Muscle layer of colon (tissue), 2 donors: ENCODE measurements around the gene OTOF.

ENCODE experiments used
- H3K27ac ChIP-seq: one replicate; pipeline ENCODE4 v1.7.0; 2013; ENCODE audit warnings: low read depth, mild to moderate bottlenecking, low read length, moderate library complexity
- H3K27me3 ChIP-seq, 2 donors: one replicate each; pipeline ENCODE4 v1.7.0; 2013; ENCODE audit warnings: low read length in 2 of 2, mild to moderate bottlenecking in 2 of 2; ENCODE audit not compliant: insufficient read depth in 2 of 2, control insufficient read depth in 1 of 2
- H3K36me3 ChIP-seq: one replicate; pipeline ENCODE4 v1.7.0; 2013; ENCODE audit warnings: mild to moderate bottlenecking, low read length; ENCODE audit not compliant: insufficient read depth
- H3K4me1 ChIP-seq: one replicate; pipeline ENCODE4 v1.7.0; 2013; ENCODE audit warnings: mild to moderate bottlenecking, low read length; ENCODE audit not compliant: insufficient read depth
- H3K4me3 ChIP-seq, 2 donors: one replicate each; pipeline ENCODE4 v1.7.0; 2013; ENCODE audit warnings: low read length in 2 of 2, low read depth in 1 of 2, mild to moderate bottlenecking in 1 of 2, moderate library complexity in 1 of 2
- H3K9ac ChIP-seq: one replicate; pipeline ENCODE4 v1.7.0; 2013; ENCODE audit warnings: low read length
- H3K9me3 ChIP-seq: one replicate; pipeline ENCODE4 v1.7.0; 2013; ENCODE audit warnings: mild to moderate bottlenecking, low read length
- donor health status: abdominal sarcoma.
- donor health status: Adenocarcinoma of cecum.

OTOF gene

DNA sequence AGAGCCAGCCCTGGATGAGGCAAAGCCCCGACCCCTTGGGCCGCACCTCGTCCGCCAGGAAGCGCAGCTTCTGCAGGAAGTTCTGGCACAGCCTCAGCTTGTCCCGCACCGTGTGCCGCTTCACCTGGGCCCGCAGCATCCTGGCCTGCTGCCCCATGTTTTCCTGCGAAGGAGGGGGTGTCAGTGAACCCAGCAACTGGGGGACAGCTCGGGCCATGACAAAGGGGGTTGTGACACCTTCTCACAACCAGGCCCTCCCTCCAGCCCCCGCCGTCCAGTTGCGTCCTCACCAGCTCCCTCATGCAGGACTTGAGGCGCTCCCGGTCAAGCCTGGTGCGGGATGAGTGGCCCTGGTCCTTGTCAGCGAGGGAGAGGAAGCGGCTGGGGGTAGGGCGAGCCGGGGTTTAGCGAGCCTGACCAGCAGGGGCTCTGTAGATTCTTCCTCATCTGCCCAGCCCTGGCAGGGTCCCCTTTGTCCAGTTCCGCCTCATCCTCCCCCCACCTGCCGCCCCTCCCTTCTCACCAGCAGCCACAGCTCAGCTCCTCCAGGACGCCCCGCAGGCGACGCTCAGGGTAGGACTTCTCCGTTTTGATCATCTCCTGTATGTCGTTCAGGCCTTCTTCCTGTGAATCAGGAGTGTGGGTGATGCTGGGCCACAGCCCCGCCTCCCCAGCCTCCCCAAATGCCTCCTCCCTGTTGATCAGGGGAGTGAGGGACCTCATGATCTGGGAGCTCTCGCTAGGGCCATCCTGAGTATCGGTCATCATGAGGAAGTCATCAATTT lies 606 bp downstream of the OTOF start:
- Histone ChIP-seq H3K9me3 (no peaks in the 10 kb centered on the region), H3K9ac (no peak overlapping the region), H3K4me3 (no peak overlapping the region), H3K27ac (no peak overlapping the region), H3K36me3 (no peaks in the 10 kb centered on the region), H3K4me1 (no peaks in the 10 kb centered on the region), H3K27me3 (no peaks in the 10 kb centered on the region)

DNA sequence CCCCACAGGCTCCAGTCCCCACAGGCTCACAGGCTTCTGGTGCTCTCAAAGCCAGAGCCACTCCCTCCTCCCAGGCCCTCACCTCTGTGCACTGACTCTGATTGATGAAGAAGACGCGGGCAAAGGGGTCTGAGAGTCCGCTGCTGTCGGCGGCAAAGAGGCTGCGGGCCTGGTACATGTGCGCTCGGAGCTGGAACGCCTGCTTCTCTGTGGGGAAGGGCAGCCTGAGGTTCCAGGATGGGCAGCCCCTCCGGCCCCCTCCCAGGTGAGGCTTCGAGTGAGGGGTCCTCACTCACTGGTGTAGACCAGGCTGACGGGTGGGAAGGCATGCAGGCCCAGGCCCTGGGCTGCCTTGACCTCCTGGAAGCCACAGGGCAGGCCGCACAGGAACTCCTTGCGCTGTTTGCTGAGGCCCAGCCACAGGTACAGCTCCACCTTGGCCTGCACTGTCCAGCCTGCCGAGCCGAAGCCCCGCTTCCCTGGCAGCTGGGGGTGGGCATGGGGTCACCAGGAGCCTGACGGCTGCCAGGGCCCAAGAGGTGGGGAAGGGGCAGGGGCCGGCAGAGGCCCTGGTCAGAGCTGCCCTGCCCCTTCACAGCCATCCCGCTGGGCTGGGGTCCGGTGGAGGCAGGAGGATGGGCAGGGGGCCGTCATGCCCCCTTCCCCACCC lies 2.0 kb downstream of the OTOF start:
- H3K4me1 ChIP-seq: no peaks in the 10 kb centered on the region
- H3K27ac ChIP-seq: no peak overlapping the region
- H3K9me3 ChIP-seq: no peaks in the 10 kb centered on the region
- no peaks in the 10 kb centered on the region for H3K27me3 ChIP-seq
- H3K36me3 ChIP-seq: no peaks in the 10 kb centered on the region
- H3K4me3 ChIP-seq: no peak overlapping the region
- no peak overlapping the region for H3K9ac ChIP-seq

DNA sequence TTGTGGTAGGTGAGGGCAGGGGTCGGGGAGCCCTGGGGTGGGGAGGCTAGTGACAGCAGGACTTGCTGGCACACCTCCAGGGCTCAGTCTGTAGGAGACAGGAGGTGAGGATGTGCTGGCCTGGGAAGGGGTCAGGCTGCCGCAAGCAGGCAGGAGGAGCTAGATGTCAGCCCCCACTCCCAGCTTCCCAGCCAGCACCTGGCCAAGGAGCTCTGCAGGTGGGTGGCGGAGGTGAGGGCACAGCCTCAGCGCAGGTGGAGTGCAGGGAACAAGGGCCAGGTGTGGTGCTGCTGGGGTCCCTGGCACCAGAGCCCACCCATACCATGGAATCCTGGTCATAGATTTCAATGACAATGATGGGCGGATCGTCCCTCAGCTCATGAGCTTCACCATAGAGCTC lies 2.9 kb downstream of the OTOF start:
- H3K4me3 ChIP-seq: no peak overlapping the region
- no peak overlapping the region for H3K9ac ChIP-seq
- H3K27me3 ChIP-seq: no peaks in the 10 kb centered on the region
- H3K36me3 ChIP-seq: no peaks in the 10 kb centered on the region
- no peak overlapping the region for H3K27ac ChIP-seq
- H3K4me1 ChIP-seq: no peaks in the 10 kb centered on the region
- no peaks in the 10 kb centered on the region for H3K9me3 ChIP-seq

DNA sequence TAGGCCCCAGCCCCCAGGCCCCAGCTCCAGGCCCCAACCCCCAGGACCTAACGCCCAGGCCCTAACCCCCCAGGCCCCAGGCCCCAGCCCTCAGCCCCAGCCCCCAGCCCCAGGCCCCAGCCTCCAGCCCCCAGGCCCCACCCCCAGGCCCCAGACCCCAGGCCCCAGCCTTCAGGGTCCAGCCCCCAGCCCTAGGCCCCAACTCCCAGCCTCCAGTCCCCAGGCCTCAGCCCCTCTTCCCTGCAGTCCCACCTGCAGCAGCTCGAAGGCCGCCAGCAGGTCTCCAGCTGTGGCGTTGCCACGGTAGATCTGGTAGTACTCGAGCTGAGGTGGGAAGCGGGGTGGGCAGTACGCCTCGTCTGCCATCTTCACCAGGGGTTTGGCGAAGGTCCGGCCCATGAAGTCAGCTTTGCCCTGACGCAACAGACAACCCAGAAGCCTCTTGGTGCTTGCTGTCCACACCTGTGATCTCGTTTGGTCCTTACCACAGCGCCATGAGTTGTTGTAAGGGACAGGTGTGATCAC lies 3.6 kb downstream of the OTOF start:
- Histone ChIP-seq H3K27me3 (no peaks in the 10 kb centered on the region), H3K27ac (no peak overlapping the region), H3K4me3 (no peak overlapping the region), H3K9me3 (no peaks in the 10 kb centered on the region), H3K4me1 (no peaks in the 10 kb centered on the region), H3K9ac (no peak overlapping the region), H3K36me3 (no peaks in the 10 kb centered on the region)

DNA sequence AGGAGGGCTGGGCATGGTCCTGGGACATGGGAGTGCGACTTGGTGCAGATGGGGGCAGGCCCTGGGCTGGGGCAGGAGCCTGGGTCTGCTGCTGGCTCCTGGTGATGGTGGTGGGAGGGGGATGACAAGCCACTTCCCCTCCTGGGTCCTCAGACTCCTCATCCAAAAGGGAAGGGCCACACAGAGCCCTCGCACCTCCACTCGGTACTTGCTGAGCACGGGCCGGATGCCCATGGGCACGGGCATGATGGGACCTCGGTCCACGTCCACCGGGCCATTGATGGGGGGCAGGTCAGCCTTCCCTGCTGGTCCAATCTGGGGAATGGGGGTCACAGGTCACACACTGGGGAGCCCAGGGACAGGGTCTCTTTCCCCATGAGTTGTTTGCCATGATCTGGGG lies 4.1 kb downstream of the OTOF start:
- no peak overlapping the region for H3K27ac ChIP-seq
- H3K4me1 ChIP-seq: no peaks in the 10 kb centered on the region
- H3K36me3 ChIP-seq: no peaks in the 10 kb centered on the region
- H3K4me3 ChIP-seq: no peak overlapping the region
- H3K27me3 ChIP-seq: no peaks in the 10 kb centered on the region
- H3K9ac ChIP-seq: no peak overlapping the region
- no peaks in the 10 kb centered on the region for H3K9me3 ChIP-seq

DNA sequence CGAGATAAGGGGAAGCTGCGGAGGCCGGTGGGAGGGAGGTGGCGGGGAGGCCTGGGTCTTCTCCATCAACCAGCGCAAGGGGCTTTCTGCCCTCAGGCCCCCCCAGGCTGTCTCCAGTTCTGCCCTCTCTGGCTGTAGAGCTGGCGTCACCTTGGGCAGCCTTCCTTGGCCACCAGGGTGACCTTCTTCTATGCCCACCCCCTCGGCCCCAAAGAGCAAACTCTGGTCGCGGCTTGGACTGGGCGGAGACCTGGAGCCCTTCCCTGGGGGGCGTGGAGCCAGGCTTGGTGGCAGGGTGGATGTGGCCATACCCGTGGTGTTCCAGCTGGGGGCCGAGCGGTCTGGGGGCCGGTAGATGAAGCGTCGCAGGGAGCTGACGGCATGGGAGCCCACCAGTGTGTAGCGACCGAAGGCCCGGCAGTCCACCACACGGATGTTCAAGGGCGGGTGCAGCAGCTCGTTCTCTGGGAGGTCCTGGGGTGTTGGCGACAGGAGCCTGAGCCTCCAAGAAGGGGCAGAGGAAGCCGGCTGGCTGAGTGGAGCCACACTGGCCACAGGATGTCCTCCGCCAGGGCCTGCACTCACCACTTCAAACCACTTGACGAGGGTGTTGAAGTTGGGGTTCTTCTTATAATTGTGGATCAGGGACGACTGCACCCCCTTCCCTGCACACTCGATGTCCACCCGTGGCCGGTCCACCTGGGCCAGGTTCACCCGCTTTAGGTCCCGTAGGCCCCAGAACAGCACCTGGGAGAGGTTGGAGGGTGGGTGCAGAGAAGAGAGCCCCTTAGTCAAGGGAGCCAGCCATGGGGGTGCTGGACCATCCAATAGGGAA lies 4.9 kb downstream of the OTOF start:
- Histone ChIP-seq H3K9ac (no peak overlapping the region), H3K27ac (no peak overlapping the region), H3K4me1 (no peaks in the 10 kb centered on the region), H3K4me3 (no peak overlapping the region), H3K27me3 (no peaks in the 10 kb centered on the region), H3K9me3 (no peaks in the 10 kb centered on the region), H3K36me3 (no peaks in the 10 kb centered on the region)

DNA sequence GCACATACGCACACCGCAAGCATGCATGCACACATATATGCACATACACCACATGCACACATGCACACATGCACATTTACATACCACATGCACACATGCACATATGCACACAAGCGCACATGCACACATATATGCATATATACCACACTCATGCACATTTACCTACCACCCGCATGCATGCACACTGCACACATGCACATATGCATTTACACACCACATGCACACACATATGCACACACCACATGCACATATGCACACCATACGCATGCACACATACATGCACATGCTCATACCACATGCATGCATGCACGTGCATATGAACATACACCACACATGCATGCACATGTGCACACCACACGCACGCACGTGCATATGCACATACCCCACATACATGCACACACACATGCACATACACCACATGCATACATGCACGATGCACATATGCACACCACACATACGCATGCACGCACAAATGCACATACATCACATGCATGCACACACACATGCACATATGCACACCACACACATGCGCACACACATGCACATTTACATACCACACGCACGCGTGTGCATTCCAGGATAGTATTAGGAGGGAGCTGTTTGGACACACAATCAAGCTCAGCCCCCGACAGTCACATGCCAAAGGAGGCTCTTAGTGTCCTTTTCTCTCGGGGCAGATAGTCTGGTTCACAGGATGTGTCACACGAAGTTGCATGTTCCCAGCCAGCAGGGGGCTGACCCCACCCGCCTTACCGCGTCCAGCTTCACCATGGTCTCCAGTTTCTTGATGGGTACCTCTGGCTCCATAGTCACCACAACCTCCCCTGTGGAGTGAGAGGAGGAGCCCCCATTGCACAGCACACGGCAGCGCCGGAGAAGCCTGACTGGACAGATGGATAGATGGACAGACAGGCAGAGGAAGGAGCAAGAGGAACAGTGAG lies 5.9 kb downstream of the OTOF start:
- Histone ChIP-seq H3K4me3 (no peak overlapping the region), H3K27me3 (no peaks in the 10 kb centered on the region), H3K27ac (no peak overlapping the region)

DNA sequence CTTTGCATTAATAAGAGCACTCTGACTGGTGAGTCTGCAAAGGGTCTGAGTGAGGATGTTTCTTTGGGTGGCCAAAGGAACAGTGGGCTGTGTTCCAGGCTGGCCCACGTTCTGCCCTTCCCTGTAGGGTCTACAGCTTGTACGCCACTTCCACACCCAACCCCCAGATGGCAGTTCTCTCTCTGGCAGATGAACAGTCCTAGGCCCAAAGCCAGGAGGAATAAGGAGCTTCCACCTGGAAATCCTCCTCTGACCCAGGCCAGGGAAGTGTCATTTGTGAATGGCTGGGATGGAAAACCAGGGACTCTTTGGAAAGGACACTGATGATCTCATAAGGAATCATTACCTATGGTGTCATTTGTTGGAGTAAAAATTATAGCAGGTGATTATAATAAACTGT lies 6.6 kb downstream of the OTOF start:
- Histone ChIP-seq H3K4me1 (no peaks in the 10 kb centered on the region), H3K9ac (no peak overlapping the region), H3K9me3 (no peaks in the 10 kb centered on the region), H3K36me3 (no peaks in the 10 kb centered on the region), H3K27me3 (no peaks in the 10 kb centered on the region), H3K27ac (no peak overlapping the region), H3K4me3 (no peak overlapping the region)

More for the DNA sequence above, 5.9 kb downstream of the OTOF start:
- Histone ChIP-seq H3K4me1 (no peaks in the 10 kb centered on the region), H3K9me3 (no peaks in the 10 kb centered on the region), H3K9ac (no peak overlapping the region), H3K36me3 (no peaks in the 10 kb centered on the region)

DNA sequence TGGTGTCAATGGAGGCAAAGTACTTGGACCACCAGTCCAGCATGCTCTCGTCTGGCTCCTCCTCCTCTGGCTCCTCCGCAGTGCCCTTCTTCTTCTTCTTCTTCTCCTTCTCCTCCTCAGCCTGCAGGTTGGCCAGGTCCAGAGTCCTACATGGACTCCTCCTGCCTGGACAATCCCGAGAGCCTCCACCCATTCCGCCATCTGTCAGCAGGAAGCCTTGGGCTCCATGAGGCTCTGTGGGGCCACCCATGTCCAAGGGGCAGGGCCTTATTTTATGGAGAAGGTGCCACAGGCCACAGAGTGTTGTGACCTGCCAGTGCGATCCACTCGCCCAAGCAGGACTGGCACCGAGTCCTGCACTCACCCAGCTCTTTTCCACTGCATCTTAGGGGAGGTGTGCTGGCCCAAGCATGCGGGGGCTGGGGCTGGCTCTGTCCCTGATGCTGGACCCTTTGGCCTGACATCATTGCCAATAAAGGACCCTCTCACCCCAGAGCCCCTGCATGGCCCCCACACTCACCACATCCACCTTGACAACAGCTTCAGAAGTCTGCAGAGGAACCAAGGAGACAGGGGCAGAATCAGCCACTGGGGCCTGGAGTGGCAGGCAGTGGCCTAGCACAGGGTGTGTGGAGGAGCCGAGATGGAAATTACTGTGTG lies 7.2 kb downstream of the OTOF start:
- Histone ChIP-seq H3K9ac (no peak overlapping the region), H3K27ac (no peak overlapping the region), H3K27me3 (no peaks in the 10 kb centered on the region), H3K36me3 (no peaks in the 10 kb centered on the region), H3K9me3 (no peaks in the 10 kb centered on the region), H3K4me3 (no peak overlapping the region), H3K4me1 (no peaks in the 10 kb centered on the region)

DNA sequence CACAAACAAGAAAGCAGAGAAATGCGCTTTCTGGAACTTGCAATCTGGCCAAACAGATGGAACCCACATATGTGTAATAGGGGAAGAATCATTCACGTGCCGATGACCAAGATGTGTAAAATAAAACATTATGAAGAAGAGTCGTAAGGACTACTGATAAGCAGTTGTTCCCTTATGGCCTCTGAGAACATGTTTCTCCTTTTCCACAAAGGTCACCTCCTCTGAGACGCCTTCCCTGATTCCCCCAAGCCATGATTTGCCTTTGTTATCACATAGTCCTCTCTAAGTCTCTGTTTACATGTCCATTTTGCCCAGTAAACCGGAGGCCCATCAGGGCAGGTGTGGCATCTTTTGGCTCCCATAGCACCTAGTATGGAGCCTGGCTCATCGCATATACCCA lies 8.0 kb downstream of the OTOF start:
- no peaks in the 10 kb centered on the region for H3K36me3 ChIP-seq
- no peaks in the 10 kb centered on the region for H3K27me3 ChIP-seq
- no peaks in the 10 kb centered on the region for H3K9me3 ChIP-seq
- H3K27ac ChIP-seq: no peak overlapping the region
- no peak overlapping the region for H3K4me3 ChIP-seq
- H3K9ac ChIP-seq: no peak overlapping the region
- no peaks in the 10 kb centered on the region for H3K4me1 ChIP-seq
